A549 (cell line): ENCODE measurements around the gene R3HDM2. TPM values are rescaled to one million over a fixed set of nuclear protein-coding genes. Genes with fewer than 3 reads are reported as not detected.

Experiments used
- ATAC-seq, 2 experiments: fragments of 200-7000 bp in 1 of 2; fragments of >200 bp in 1 of 2; cut with Nextera tagmentation in 1 of 2; cut with Tn5 transposase in 1 of 2; 3 replicates each; pipeline versions ENCODE4 v1.8.0 to v1.9.1; 2018 to 2020; ENCODE audit warnings: mild to moderate bottlenecking in 1 of 2, moderate library complexity in 1 of 2
- CTCF ChIA-PET: fragments of 300-600 bp; sonication (Branson Sonifier 250); formaldehyde crosslinking; extraction: SDS; loops from one replicate; lab custom pipeline; 2021; ENCODE audit warnings: antibody characterized with exemption, inconsistent platforms; lab: Yijun Ruan, JAX
- POLR2A ChIA-PET: fragments of 350-600 bp; formaldehyde crosslinking; extraction: SDS; loops from one replicate; lab custom pipeline; 2021; ENCODE audit warnings: antibody characterized with exemption, inconsistent platforms; lab: Yijun Ruan, JAX
- DNase-seq, 2 experiments: peaks; one replicate each; pipeline versions ENCODE4 v3.0.0 to v3.0.0-alpha.2; 2011 to 2016; ENCODE audit warnings: low read depth in 1 of 2, low spot score in 1 of 2
- FAIRE-seq: peaks from 2 replicates; lab custom pipeline; 2011; peaks lifted over from hg19 to GRCh38; lab: Jason Lieb, UNC
- H3K27ac ChIP-seq, 2 experiments: fragments of >200 bp; sonication (Bioruptor Twin); formaldehyde crosslinking; 3 replicates each; pipeline ENCODE4 v1.5.1; 2016 to 2017
- H3K4me1 ChIP-seq: fragments of >200 bp; sonication (Bioruptor Twin); formaldehyde crosslinking; 3 replicates; pipeline ENCODE4 v1.6.1; 2016
- H3K4me2 ChIP-seq: fragments of >200 bp; sonication (Bioruptor Twin); formaldehyde crosslinking; 3 replicates; pipeline ENCODE4 v1.6.1; 2016
- H3K4me3 ChIP-seq: fragments of >200 bp; sonication (Bioruptor Twin); formaldehyde crosslinking; 3 replicates; pipeline ENCODE4 v1.5.1; 2016
- H3K9me3 ChIP-seq: fragments of >200 bp; sonication (Bioruptor Twin); formaldehyde crosslinking; 3 replicates; pipeline ENCODE4 v1.6.1; 2016
- BCL3 ChIP-seq: fragments of >200 bp; sonication (Bioruptor Twin); formaldehyde crosslinking; IDR thresholded peaks from 3 replicates; pipeline ENCODE4 v1.6.1; 2016
- CBX2 ChIP-seq: fragments of 200-600 bp; sonication (generic); IDR thresholded peaks from 2 replicates; pipeline ENCODE4 v1.6.1; 2016; ENCODE audit warnings: low read depth, mild to moderate bottlenecking, borderline replicate concordance
- CBX8 ChIP-seq: fragments of 200-600 bp; sonication (generic); IDR thresholded peaks from 2 replicates; pipeline ENCODE4 v1.6.1; 2016
- ELK1 ChIP-seq: fragments of 150-350 bp; IDR thresholded peaks from 2 replicates; pipeline ENCODE4 v1.6.1; 2014; ENCODE audit warnings: low read depth, mild to moderate bottlenecking, low read length
- EP300 ChIP-seq, 2 experiments: fragments of >200 bp; sonication (Bioruptor Twin); formaldehyde crosslinking; IDR thresholded peaks; 2 replicates in 1 of 2; 3 replicates in 1 of 2; pipeline ENCODE4 v1.6.1; 2016 to 2017
- ESRRA ChIP-seq: fragments of 150-350 bp; IDR thresholded peaks from 2 replicates; pipeline ENCODE4 v1.6.1; 2014; ENCODE audit warnings: mild to moderate bottlenecking, low read length, borderline replicate concordance
- FOSB ChIP-seq: fragments of 250-450 bp; sonication (Bioruptor Pico); IDR thresholded peaks from 2 replicates; pipeline ENCODE4 v1.5.0; 2020; ENCODE audit warnings: mild to moderate bottlenecking, moderate library complexity
- FOSL2 ChIP-seq, 2 experiments: fragments of 450-650 bp in 1 of 2; fragments of >200 bp in 1 of 2; sonication (Bioruptor Twin) in 1 of 2; formaldehyde crosslinking; IDR thresholded peaks; 2 replicates each; pipeline versions ENCODE4 v1.5.0 to v1.6.1; 2016 to 2020; ENCODE audit warnings: mild to moderate bottlenecking in 1 of 2, moderate library complexity in 1 of 2
- HDAC2 ChIP-seq: fragments of 200-600 bp; sonication (generic); IDR thresholded peaks from 2 replicates; pipeline ENCODE4 v1.6.1; 2016
- HEYL ChIP-seq: fragments of 250-450 bp; sonication (Bioruptor Pico); IDR thresholded peaks from 2 replicates; pipeline ENCODE4 v1.8.0; 2021; ENCODE audit warnings: mild to moderate bottlenecking, moderate library complexity
- HOXA7 ChIP-seq: fragments of 250-450 bp; sonication (Bioruptor Pico); IDR thresholded peaks from 2 replicates; pipeline ENCODE4 v1.5.0; 2020; ENCODE audit warnings: mild to moderate bottlenecking, moderate library complexity
- HOXB13 ChIP-seq: fragments of 250-450 bp; sonication (Bioruptor Pico); IDR thresholded peaks from 2 replicates; pipeline ENCODE4 v1.5.0; 2020; ENCODE audit warnings: low read depth, mild to moderate bottlenecking, moderate library complexity
- HOXB5 ChIP-seq: fragments of 250-450 bp; sonication (Bioruptor Pico); IDR thresholded peaks from 2 replicates; pipeline ENCODE4 v1.5.0; 2020; ENCODE audit warnings: mild to moderate bottlenecking, moderate library complexity
- MAFK ChIP-seq: fragments of 450-650 bp; IDR thresholded peaks from 2 replicates; pipeline ENCODE4 v1.6.1; 2014; ENCODE audit not compliant: partially characterized antibody
- MAX ChIP-seq: IDR thresholded peaks from 2 replicates; pipeline ENCODE4 v1.6.1; 2012
- MYC ChIP-seq: IDR thresholded peaks from 2 replicates; pipeline ENCODE4 v1.6.1; 2012; ENCODE audit warnings: mild to moderate bottlenecking, inconsistent platforms, low read length, improper control_type of control experiment, borderline replicate concordance
- NPAS2 ChIP-seq: fragments of 250-450 bp; sonication (Bioruptor Pico); IDR thresholded peaks from 2 replicates; pipeline ENCODE4 v1.8.0; 2022; ENCODE audit warnings: mild to moderate bottlenecking, moderate library complexity, borderline replicate concordance
- NR3C1 ChIP-seq: fragments of >200 bp; sonication (Bioruptor Twin); formaldehyde crosslinking; IDR thresholded peaks from 3 replicates; pipeline ENCODE4 v1.6.1; 2017
- POLR2A ChIP-seq: IDR thresholded peaks from 2 replicates; pipeline ENCODE4 v1.6.1; 2012; ENCODE audit warnings: mild to moderate bottlenecking, low read length
- REST ChIP-seq: fragments of 200-600 bp; sonication (generic); IDR thresholded peaks from 2 replicates; pipeline ENCODE4 v1.6.1; 2016; ENCODE audit warnings: antibody characterized with exemption, mild to moderate bottlenecking, moderate library complexity
- RNF2 ChIP-seq: fragments of 200-600 bp; sonication (generic); IDR thresholded peaks from 2 replicates; pipeline ENCODE4 v1.6.1; 2016; ENCODE audit warnings: low read depth, mild to moderate bottlenecking, antibody characterized with exemption, moderate library complexity, borderline replicate concordance
- USF2 ChIP-seq: fragments of 450-650 bp; IDR thresholded peaks from 2 replicates; pipeline ENCODE4 v1.6.1; 2014; ENCODE audit warnings: antibody characterized with exemption
- ZFP36 ChIP-seq: fragments of 450-650 bp; IDR thresholded peaks from 2 replicates; pipeline ENCODE4 v1.6.1; 2014; ENCODE audit warnings: borderline replicate concordance; ENCODE audit not compliant: partially characterized antibody
- WGBS: methylation state at CpG from one replicate; pipeline ENCODE4 v1.1.6; 2017; ENCODE audit errors: missing lambda C conversion rate; 5-methylcytosine and 5-hydroxymethylcytosine counted together
- polyA plus RNA-seq, 4 experiments: library from polyadenylated mRNA; depleted of rRNA in 3 of 4; stranded (reverse); fragments of >200 nt; fragmentation: RNase III in 1 of 4; extraction: RNeasy Plus Mini Kit Qiagen cat#74134 plus additional on column Dnase treatment in 1 of 4; gene quantifications; 2 replicates in 3 of 4; 3 replicates in 1 of 4; pipeline ENCODE4 v1.2.3, GENCODE V29; 2011 to 2017

The R3HDM2 gene
- polyA plus RNA-seq, 2 of the 4 experiments (the other 2 are of a cell fraction) = 14.0 to 30.6 TPM

GRCh38 chr12:57434517-57435223, 3.8 kb upstream of the R3HDM2 start, which contains the start of gene INHBC:
TSS of gene INHBC (plus strand) at chr12:57434784. CDS start at chr12:57434887, 103 bp downstream.
- Histone ChIP-seq H3K4me1 (peaks cover 13% of the 10 kb centered on the region; the same call in 2 of the 3 replicates), H3K4me2 (no peak within 1 kb of the TSS), H3K4me3 (no peak within 1 kb of the TSS), H3K27ac (peak within 1 kb of the TSS in 1 of 2 experiments; percentile 21; a peak in 1 of 6 replicates), H3K9me3 (no peaks in the 10 kb centered on the region)
- FAIRE-seq = no peak
- POLR2A ChIA-PET = no interaction called here
- ATAC-seq = no peak
- CTCF ChIA-PET = interaction anchor here (0.7 to 4.8 kb wide), 12 partner anchors 13 to 127 kb away, joined by 3 to 32 read pairs (median 4); partner anchors contain the start of genes GLI1 and INHBE
- 76% methylated on average over 8 of the region's 8 CpGs for WGBS
- TF ChIP-seq CBX2 = no peak
- no peak for TF ChIP-seq HEYL (CRISPR knock-in tag)
- TF ChIP-seq MAFK = no peak
- TF ChIP-seq HDAC2 = no peak
- no peak for TF ChIP-seq HOXA7 (CRISPR knock-in tag)
- TF ChIP-seq HOXB5 (CRISPR knock-in tag) = no peak
- TF ChIP-seq POLR2A = no peak
- no peak for TF ChIP-seq BCL3
- no peak for TF ChIP-seq FOSB (CRISPR knock-in tag)
- no peak for DNase-seq

- H3K4me3 ChIP-seq = no peak overlapping the region
- H3K4me2 ChIP-seq = no peak overlapping the region
- ChIA-PET CTCF (interaction anchor here (0.9 to 4.8 kb wide), 11 partner anchors 9 to 194 kb away, joined by 3 to 32 read pairs (median 3); partner anchors contain the start of genes GLI1 and INHBE), POLR2A (no interaction called here)
- ATAC-seq (no peak), FAIRE-seq (no peak), DNase-seq (no peak)
- H3K4me1 ChIP-seq = peaks cover 24% of the 10 kb centered on the region; the same call in 2 of the 3 replicates
- TF ChIP-seq HOXB13 (CRISPR knock-in tag) (no peak), EP300 (IDR thresholded peaks at IDR 0.05) (no peak), NPAS2 (CRISPR knock-in tag) (no peak), MYC (no peak), REST (no peak), BCL3 (no peak), HOXA7 (CRISPR knock-in tag) (no peak), FOSL2 (IDR thresholded peaks at IDR 0.05) (no peak), FOSL2 (CRISPR knock-in tag; IDR thresholded peaks at IDR 0.05) (no peak), ESRRA (no peak), CBX8 (no peak), MAX (no peak), USF2 (no peak), ELK1 (no peak), CBX2 (no peak), ZFP36 (no peak), RNF2 (no peak), NR3C1 (no peak)
- no peak overlapping the region for H3K27ac ChIP-seq
- no peaks in the 10 kb centered on the region for H3K9me3 ChIP-seq
- WGBS = 94% methylated on average over 3 of the region's 3 CpGs
These were observed 2.5 kb upstream of the R3HDM2 start for GRCh38 chr12:57433370-57433769.
